GM23248 (cell line): ENCODE results near the gene HCN1. TPM values are rescaled to one million over a fixed set of nuclear protein-coding genes. Genes with fewer than 3 reads are reported as not detected.
"Not testable (repeated sequence)": the region's sequence is repeated elsewhere in the genome, so short reads cannot be mapped to it uniquely, and the experiment has no call there.

ENCODE experiments used
- DNase-seq: peaks from one replicate; pipeline ENCODE4 v3.0.0-alpha.2; 2015
- H2AFZ ChIP-seq: fragments of 200-600 bp; sonication (generic); 2 replicates; pipeline ENCODE4 v1.6.1; 2016; ENCODE audit warnings: antibody characterized with exemption
- H3F3A ChIP-seq: fragments of 200-600 bp; sonication (generic); 2 replicates; pipeline ENCODE4 v1.6.1; 2016; ENCODE audit warnings: mild to moderate bottlenecking, antibody characterized with exemption, mixed run types; ENCODE audit not compliant: insufficient read depth
- H3K27ac ChIP-seq: fragments of 200-600 bp; sonication (generic); 2 replicates; pipeline ENCODE4 v1.5.1; 2016; ENCODE audit warnings: mild to moderate bottlenecking
- H3K27me3 ChIP-seq: fragments of 200-600 bp; sonication (generic); replicated peaks from 2 replicates; pipeline ENCODE4 v1.6.1; 2016; ENCODE audit warnings: mild to moderate bottlenecking; ENCODE audit not compliant: insufficient read depth
- H3K36me3 ChIP-seq: fragments of 200-600 bp; sonication (generic); 2 replicates; pipeline ENCODE4 v1.6.1; 2016; ENCODE audit warnings: low read depth, mild to moderate bottlenecking
- H3K4me1 ChIP-seq: fragments of 200-600 bp; sonication (generic); 2 replicates; pipeline ENCODE4 v1.6.1; 2016; ENCODE audit warnings: mild to moderate bottlenecking; ENCODE audit not compliant: insufficient read depth
- H3K4me2 ChIP-seq: fragments of 200-600 bp; sonication (generic); one replicate; pipeline ENCODE4 v1.6.1; 2016; ENCODE audit warnings: mild to moderate bottlenecking; ENCODE audit not compliant: unreplicated experiment
- H3K4me3 ChIP-seq: fragments of 200-600 bp; sonication (generic); 2 replicates; pipeline ENCODE4 v1.5.1; 2016; ENCODE audit warnings: mild to moderate bottlenecking
- H3K79me2 ChIP-seq: fragments of 200-600 bp; sonication (generic); 2 replicates; pipeline ENCODE4 v1.6.1; 2016; ENCODE audit warnings: mild to moderate bottlenecking; ENCODE audit not compliant: insufficient read depth
- H3K9ac ChIP-seq: fragments of 200-600 bp; sonication (generic); 2 replicates; pipeline ENCODE4 v1.6.1; 2016; ENCODE audit warnings: mild to moderate bottlenecking
- H3K9me2 ChIP-seq: fragments of 200-600 bp; sonication (generic); 2 replicates; pipeline ENCODE4 v1.6.1; 2016; ENCODE audit warnings: mixed run types, mild to moderate bottlenecking, moderate library complexity; ENCODE audit not compliant: insufficient read depth
- H3K9me3 ChIP-seq: fragments of 200-600 bp; sonication (generic); one replicate; pipeline ENCODE4 v1.6.1; 2017; ENCODE audit warnings: low read depth
- H4K20me1 ChIP-seq: fragments of 200-600 bp; sonication (generic); 2 replicates; pipeline ENCODE4 v1.6.0; 2016; ENCODE audit not compliant: insufficient read depth
- EZH2 ChIP-seq: fragments of 200-600 bp; sonication (generic); IDR thresholded peaks from 2 replicates; pipeline ENCODE4 v1.6.1; 2018; ENCODE audit warnings: antibody characterized with exemption, mild to moderate bottlenecking; ENCODE audit not compliant: insufficient read depth, poor library complexity, severe bottlenecking
- EZH2phosphoT487 ChIP-seq: fragments of 200-600 bp; sonication (generic); IDR thresholded peaks from 2 replicates; pipeline ENCODE4 v1.6.1; 2018; ENCODE audit warnings: antibody characterized with exemption, moderate library complexity, mild to moderate bottlenecking, low read depth; ENCODE audit not compliant: insufficient read depth
- WGBS, 2 experiments: methylation state at CpG; one replicate each; pipeline ENCODE4 v1.1.6; 2015 to 2017; ENCODE audit warnings: low lambda C conversion rate in 2 of 2, low coverage in 1 of 2; ENCODE audit errors: missing lambda C conversion rate in 2 of 2; 5-methylcytosine and 5-hydroxymethylcytosine counted together
- in situ Hi-C: fragments of 300-500 bp; cut with MboI; formaldehyde crosslinking; loops from 2 replicates; pipeline ENCODE4 v1.15.0; 2020
- polyA plus RNA-seq: library from polyadenylated mRNA; unstranded; fragments of >200 nt; fragmentation: Nextera tagmentation; extraction: Ambion mirVana; gene quantifications from 2 replicates; pipeline ENCODE4 v1.2.1, GENCODE V29; 2016
- total RNA-seq: library from RNA; depleted of rRNA; stranded (reverse); fragments of >200 nt; shearing (Covaris generic); gene quantifications from 2 replicates; pipeline ENCODE4 v1.2.3, GENCODE V29; 2014

Gene HCN1
- total and polyA plus RNA-seq, 2 experiments from 2014 or later, result not detected

DNA sequence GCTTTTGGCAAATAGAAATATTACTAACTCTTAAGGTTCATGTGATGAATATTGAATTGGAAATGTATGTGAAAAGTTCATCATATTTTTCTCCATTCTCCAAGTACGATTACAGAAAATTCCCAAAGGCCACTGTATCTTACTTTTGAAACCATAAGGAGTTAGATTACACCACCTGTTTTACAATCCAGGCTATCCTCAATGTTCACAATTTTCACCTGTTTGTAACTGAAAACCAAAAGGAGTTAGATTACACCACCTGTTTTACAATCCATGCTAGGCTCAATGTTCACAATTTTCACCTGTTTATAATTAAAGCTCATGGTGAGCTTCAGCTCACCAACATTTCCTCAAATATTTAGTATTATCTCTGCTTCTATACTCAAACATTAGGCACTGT is 188.0 kb downstream of the HCN1 start:
- WGBS, 2 experiments, result 12 to 13% methylated on average over 1 of the region's 1 CpG
- no peaks in the 10 kb centered on the region for H3F3A ChIP-seq
- in situ Hi-C loops, result no loop called here
- DNase-seq, result no peak
- H3K9ac ChIP-seq, result no peak overlapping the region
- no peak overlapping the region for H3K27ac ChIP-seq
- no peak overlapping the region for H3K4me2 ChIP-seq
- TF ChIP-seq EZH2 (no peak), EZH2phosphoT487 (no peak)
- no peaks in the 10 kb centered on the region for H3K27me3 ChIP-seq
- no peaks in the 10 kb centered on the region for H3K79me2 ChIP-seq
- H3K9me3 ChIP-seq, result no peaks in the 10 kb centered on the region
- H3K36me3 ChIP-seq, result no peaks in the 10 kb centered on the region
- no peaks in the 10 kb centered on the region for H3K4me1 ChIP-seq
- no peaks in the 10 kb centered on the region for H3K9me2 ChIP-seq
- H2AFZ ChIP-seq, result no peak overlapping the region
- H3K4me3 ChIP-seq, result no peak overlapping the region
- no peaks in the 10 kb centered on the region for H4K20me1 ChIP-seq

DNA sequence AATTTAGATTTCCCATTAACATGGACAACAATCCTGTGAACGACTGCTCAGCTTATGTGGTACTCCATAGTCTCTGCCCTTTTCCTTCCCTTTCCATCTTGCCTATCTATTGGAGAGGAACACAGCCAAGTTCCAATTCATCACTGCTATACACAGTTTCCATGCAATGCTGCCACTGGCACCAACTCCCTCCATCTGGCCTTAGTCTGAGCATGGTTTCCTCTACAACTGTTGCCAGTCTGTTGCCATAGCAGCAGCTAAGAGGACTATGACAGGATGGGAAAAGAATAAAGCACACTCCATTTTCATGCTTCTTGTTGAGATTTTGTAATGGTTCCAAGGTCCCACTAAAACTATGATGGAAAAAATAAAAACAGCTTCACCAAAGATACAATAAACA is 189.0 kb downstream of the HCN1 start:
- Histone ChIP-seq H3K9me3 (no peaks in the 10 kb centered on the region), H3K9ac (no peak overlapping the region), H3K36me3 (no peaks in the 10 kb centered on the region), H3K4me3 (no peak overlapping the region), H2AFZ (no peak overlapping the region), H3F3A (no peaks in the 10 kb centered on the region), H3K4me1 (no peaks in the 10 kb centered on the region), H3K9me2 (no peaks in the 10 kb centered on the region), H3K79me2 (no peaks in the 10 kb centered on the region), H3K27me3 (no peaks in the 10 kb centered on the region), H4K20me1 (no peaks in the 10 kb centered on the region), H3K27ac (no peak overlapping the region), H3K4me2 (no peak overlapping the region)
- no peak for DNase-seq
- in situ Hi-C loops, result no loop called here
- TF ChIP-seq EZH2phosphoT487, result no peak
- TF ChIP-seq EZH2, result no peak
- WGBS, 2 experiments, result 3 to 6% methylated on average over 1 of the region's 1 CpG

GRCh38 chr5:45499006-45499405 is 197.2 kb downstream of the HCN1 start:
- H3K36me3 ChIP-seq, H3K79me2 ChIP-seq, DNase-seq, H3K27ac ChIP-seq, H2AFZ ChIP-seq, H3F3A ChIP-seq, H4K20me1 ChIP-seq, H3K27me3 ChIP-seq, H3K9me3 ChIP-seq, H3K9me2 ChIP-seq, H3K4me2 ChIP-seq, H3K4me1 ChIP-seq, in situ Hi-C loops, H3K4me3 ChIP-seq, H3K9ac ChIP-seq: not testable (repeated sequence)
- 58% methylated on average over 11 of the region's 11 CpGs for WGBS, 2 experiments

DNA sequence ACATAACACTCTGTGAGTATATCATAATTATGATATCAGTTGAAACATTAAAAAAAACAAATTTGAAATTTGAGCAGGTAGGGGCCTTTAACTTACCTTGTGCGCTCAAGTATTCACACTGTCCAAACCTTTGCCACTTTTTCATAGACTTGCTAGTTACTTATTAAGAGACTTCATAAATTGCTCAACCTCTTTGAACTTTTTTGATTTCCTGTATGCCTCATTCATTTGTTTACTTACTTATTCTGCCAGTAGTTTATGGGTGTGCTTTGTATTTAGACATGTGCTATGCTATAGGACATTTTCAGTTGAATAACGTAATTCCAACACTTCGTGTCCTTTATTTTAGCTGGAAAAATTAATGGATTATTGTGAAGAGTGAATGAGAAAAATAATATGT is 204.8 kb downstream of the HCN1 start:
- no peaks in the 10 kb centered on the region for H3K9me3 ChIP-seq
- H3K9me2 ChIP-seq, result no peaks in the 10 kb centered on the region
- no peak overlapping the region for H3K4me3 ChIP-seq
- no peaks in the 10 kb centered on the region for H3K27me3 ChIP-seq
- WGBS, 2 experiments, result 36 to 37% methylated on average over 3 of the region's 3 CpGs
- H3F3A ChIP-seq, result no peaks in the 10 kb centered on the region
- H3K4me1 ChIP-seq, result no peaks in the 10 kb centered on the region
- no peak overlapping the region for H2AFZ ChIP-seq
- H4K20me1 ChIP-seq, result no peaks in the 10 kb centered on the region
- TF ChIP-seq EZH2phosphoT487, result no peak
- no peak for TF ChIP-seq EZH2
- H3K9ac ChIP-seq, result no peak overlapping the region
- no peak overlapping the region for H3K4me2 ChIP-seq
- no peaks in the 10 kb centered on the region for H3K79me2 ChIP-seq
- in situ Hi-C loops, result no loop called here
- no peaks in the 10 kb centered on the region for H3K36me3 ChIP-seq
- H3K27ac ChIP-seq, result no peak overlapping the region
- DNase-seq, result no peak

DNA sequence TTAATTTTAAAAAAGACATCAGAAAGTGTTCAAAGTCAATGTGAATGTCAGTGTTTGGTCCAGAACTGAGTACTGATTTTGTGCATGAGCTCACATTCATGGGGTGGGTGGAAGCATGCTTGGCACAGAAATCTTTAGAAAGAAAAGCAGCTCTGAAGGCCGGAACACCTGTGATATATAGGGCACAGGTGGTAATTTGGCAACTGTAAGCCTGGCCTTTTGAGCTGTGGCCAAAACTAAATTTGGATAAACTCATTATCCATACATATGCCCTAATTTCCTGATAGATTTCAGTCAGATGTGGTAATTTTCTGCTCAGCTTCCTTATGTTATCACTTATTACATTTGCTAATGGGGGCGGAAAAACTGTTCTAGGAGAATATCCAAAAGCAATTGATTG is 211.4 kb downstream of the HCN1 start:
- H3K27me3 ChIP-seq, result no peaks in the 10 kb centered on the region
- DNase-seq, result no peak
- H3K9me2 ChIP-seq, result no peaks in the 10 kb centered on the region
- H3K36me3 ChIP-seq, result no peaks in the 10 kb centered on the region
- no peaks in the 10 kb centered on the region for H3K4me1 ChIP-seq
- H3K27ac ChIP-seq, result no peak overlapping the region
- H3F3A ChIP-seq, result no peaks in the 10 kb centered on the region
- WGBS, 2 experiments, result 7 to 10% methylated on average over 2 of the region's 2 CpGs
- H3K79me2 ChIP-seq, result no peaks in the 10 kb centered on the region
- in situ Hi-C loops, result no loop called here
- no peaks in the 10 kb centered on the region for H4K20me1 ChIP-seq
- H3K9ac ChIP-seq, result no peak overlapping the region
- TF ChIP-seq EZH2phosphoT487 (no peak), EZH2 (no peak)
- H3K4me3 ChIP-seq, result no peak overlapping the region
- no peak overlapping the region for H2AFZ ChIP-seq
- H3K4me2 ChIP-seq, result no peak overlapping the region
- H3K9me3 ChIP-seq, result no peaks in the 10 kb centered on the region
